A549 treated with Hydrocortisone at 1 μM for 4 hours (cell line): ENCODE measurements around the gene ATCAY. TPM values are rescaled to one million over a fixed set of nuclear protein-coding genes. Genes with fewer than 3 reads are reported as not detected.

Experiments
- total RNA-seq: library from RNA; stranded (reverse); fragments of 200-300 nt; extraction: Qiagen RNA extraction; gene quantifications from 5 replicates; pipeline ENCODE4 v1.2.3, GENCODE V29; 2022

ATCAY gene
- 0.06 to 0.20 TPM (median 0.08 TPM) in 5 replicates for total RNA-seq

GRCh38 chr19:3880471-3881271, at the start of gene ATCAY:
TSS of gene ATCAY (plus strand) at chr19:3880685. CDS start at chr19:3885768, 5,083 bp downstream.

DNA sequence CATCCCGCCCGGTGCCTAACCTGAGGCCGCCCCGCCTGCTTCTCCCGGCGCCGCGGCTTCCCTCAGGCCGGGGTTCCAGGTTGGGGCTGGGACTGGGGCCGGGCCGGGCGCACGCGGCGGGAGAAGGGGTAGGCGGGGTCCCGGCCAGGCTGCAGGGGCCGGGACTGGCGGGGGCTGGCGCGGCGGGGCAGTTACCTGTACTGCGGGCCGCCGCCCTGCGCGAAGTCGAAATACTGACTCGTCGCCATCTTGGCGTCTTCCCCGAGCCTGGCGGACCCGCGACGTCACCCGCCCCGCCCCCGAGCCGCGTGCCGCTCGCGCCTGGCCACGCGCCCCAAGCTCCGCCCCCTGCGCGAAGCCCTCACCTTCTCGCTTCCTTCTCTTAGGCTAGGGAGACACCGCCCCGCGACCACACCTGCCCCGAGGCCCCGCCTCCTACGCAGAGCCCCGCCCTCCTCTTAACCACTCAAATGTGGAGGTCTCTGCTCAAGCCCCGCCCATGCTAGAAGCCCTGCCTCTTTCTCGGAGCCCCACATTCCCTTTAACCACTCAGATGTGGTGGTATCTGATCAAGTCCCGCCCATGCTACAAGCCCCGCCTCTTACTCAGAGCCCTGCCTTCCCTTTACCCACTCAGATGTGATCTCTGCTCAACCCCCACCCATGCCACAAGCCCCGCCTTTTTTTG, 11.6 kb upstream of the ATCAY start, which contains the start of gene ZFR2:
ZFR2 (minus strand) TSS at position 269 of the 687 bp plus-strand sequence; CDS start at position 248, 21 bp downstream.

GRCh38 chr19:3932931-3933810, 52.7 kb downstream of the ATCAY start, which contains the start of gene NMRK2:
TSS of gene NMRK2 (plus strand) at chr19:3933069. CDS start at chr19:3933672, 603 bp downstream.

GRCh38 chr19:3970808-3971598, 90.5 kb downstream of the ATCAY start, which contains the start of gene DAPK3:
TSS of gene DAPK3 (minus strand) at chr19:3971099. CDS start at chr19:3969735, 1,364 bp downstream.

Other genes starting within 250 kb of the ATCAY start
- 11.1 to 13.1 TPM (median 11.9 TPM) in 5 replicates for gene PIP5K1C, start 180.2 kb upstream of the ATCAY start, total RNA-seq
- 0.39 to 0.69 TPM (median 0.56 TPM) in 5 replicates for gene TJP3, start 172.3 kb upstream of the ATCAY start, total RNA-seq
- 9.8 to 11.6 TPM (median 11.1 TPM) in 5 replicates for gene APBA3, start 119.0 kb upstream of the ATCAY start, total RNA-seq
- 60.1 to 76.7 TPM (median 65.6 TPM) in 5 replicates for gene MRPL54, start 118.0 kb upstream of the ATCAY start, total RNA-seq
- not detected in 5 replicates for gene RAX2, start 108.5 kb upstream of the ATCAY start, total RNA-seq
- 0.52 to 1.5 TPM (median 0.99 TPM) in 5 replicates for gene MATK, start 94.3 kb upstream of the ATCAY start, total RNA-seq
- gene ZFR2, start 11.6 kb upstream of the ATCAY start, total RNA-seq, result 0.20 TPM in 1 of 5 replicates, not detected in the others
- not detected in 5 replicates for gene NMRK2, start 52.4 kb downstream of the ATCAY start, total RNA-seq
- gene DAPK3, start 90.4 kb downstream of the ATCAY start, total RNA-seq, result 41.5 to 57.8 TPM (median 43.6 TPM) in 5 replicates
- 1,002 to 1,061 TPM (median 1,049 TPM) in 5 replicates for gene EEF2, start 104.8 kb downstream of the ATCAY start, total RNA-seq
- 13.8 to 18.4 TPM (median 17.0 TPM) in 5 replicates for gene PIAS4, start 127.1 kb downstream of the ATCAY start, total RNA-seq
- 16.5 to 23.8 TPM (median 21.8 TPM) in 5 replicates for gene ZBTB7A, start 186.2 kb downstream of the ATCAY start, total RNA-seq
- 128 to 186 TPM (median 169 TPM) in 5 replicates for gene MAP2K2, start 243.4 kb downstream of the ATCAY start, total RNA-seq